ENCODE measurements around the gene GPRC5C.

DNA sequence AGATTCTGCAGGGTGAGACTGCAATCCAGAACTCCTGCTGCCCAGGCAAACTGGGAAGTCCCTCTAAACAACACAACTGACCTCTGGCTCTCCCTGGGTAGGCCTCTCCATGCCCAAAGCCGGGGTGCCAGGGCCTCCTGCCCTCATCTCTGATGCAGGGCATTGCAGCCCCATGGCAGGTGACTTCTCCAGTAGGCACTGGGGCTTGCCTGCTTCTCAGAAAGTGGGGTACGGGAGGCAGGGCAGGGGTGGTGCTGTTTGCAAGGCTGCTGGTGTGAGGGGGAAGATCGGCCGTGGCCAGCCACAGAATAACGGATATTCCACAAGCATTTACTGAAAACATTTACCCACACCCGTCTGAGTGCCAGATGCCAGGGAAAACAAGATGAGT lies 4.1 kb upstream of the GPRC5C start:
- TF ChIP-seq ZNF274 (IDR thresholded peaks at IDR 0.05; ENCODE audit: borderline replicate concordance, extremely low read depth, low read length): no peak
- TF ChIP-seq, protein P1, sequence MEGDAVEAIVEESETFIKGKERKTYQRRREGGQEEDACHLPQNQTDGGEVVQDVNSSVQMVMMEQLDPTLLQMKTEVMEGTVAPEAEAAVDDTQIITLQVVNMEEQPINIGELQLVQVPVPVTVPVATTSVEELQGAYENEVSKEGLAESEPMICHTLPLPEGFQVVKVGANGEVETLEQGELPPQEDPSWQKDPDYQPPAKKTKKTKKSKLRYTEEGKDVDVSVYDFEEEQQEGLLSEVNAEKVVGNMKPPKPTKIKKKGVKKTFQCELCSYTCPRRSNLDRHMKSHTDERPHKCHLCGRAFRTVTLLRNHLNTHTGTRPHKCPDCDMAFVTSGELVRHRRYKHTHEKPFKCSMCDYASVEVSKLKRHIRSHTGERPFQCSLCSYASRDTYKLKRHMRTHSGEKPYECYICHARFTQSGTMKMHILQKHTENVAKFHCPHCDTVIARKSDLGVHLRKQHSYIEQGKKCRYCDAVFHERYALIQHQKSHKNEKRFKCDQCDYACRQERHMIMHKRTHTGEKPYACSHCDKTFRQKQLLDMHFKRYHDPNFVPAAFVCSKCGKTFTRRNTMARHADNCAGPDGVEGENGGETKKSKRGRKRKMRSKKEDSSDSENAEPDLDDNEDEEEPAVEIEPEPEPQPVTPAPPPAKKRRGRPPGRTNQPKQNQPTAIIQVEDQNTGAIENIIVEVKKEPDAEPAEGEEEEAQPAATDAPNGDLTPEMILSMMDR (IDR thresholded peaks at IDR 0.05; ENCODE audit: control extremely low read depth in 1 of 3, insufficient read depth in 1 of 3, low read depth in 1 of 3, low read length in 3 of 3): no peak
